Neural cell (in vitro differentiated cells): ENCODE data around the gene RIMS4. TPM values are rescaled to one million over a fixed set of nuclear protein-coding genes. Genes with fewer than 3 reads are reported as not detected.

Source experiments
- H2AFZ ChIP-seq: fragments of 200-600, 300-800 bp; sonication (generic), shearing (Covaris generic); 2 replicates; pipeline ENCODE4 v1.6.0; 2014; ENCODE audit warnings: low read depth, mild to moderate bottlenecking, antibody characterized with exemption, low read length, moderate library complexity
- H3F3A ChIP-seq: fragments of 200-600 bp; shearing (Covaris generic); 2 replicates; pipeline ENCODE4 v1.6.1; 2016; ENCODE audit warnings: mild to moderate bottlenecking, moderate library complexity, mixed read lengths, antibody characterized with exemption, low read length; ENCODE audit not compliant: insufficient read depth, poor library complexity, severe bottlenecking
- H3K27ac ChIP-seq: fragments of 200-600, 300-800 bp; sonication (generic), shearing (Covaris generic); 2 replicates; pipeline ENCODE4 v1.5.1; 2014; ENCODE audit warnings: mild to moderate bottlenecking, low read length, moderate library complexity
- H3K27me3 ChIP-seq: fragments of 300-800, 200-600 bp; sonication (generic), shearing (Covaris generic); 2 replicates; pipeline ENCODE4 v1.6.0; 2014; ENCODE audit warnings: mild to moderate bottlenecking, low read depth, low read length, moderate library complexity; ENCODE audit not compliant: insufficient read depth
- H3K36me3 ChIP-seq: fragments of 300-800, 200-600 bp; sonication (generic), shearing (Covaris generic); 2 replicates; pipeline ENCODE4 v1.5.1; 2014; ENCODE audit warnings: mild to moderate bottlenecking, antibody characterized with exemption, low read length, moderate library complexity; ENCODE audit not compliant: insufficient read depth
- H3K4me2 ChIP-seq: fragments of 300-800, 200-600 bp; sonication (generic), shearing (Covaris generic); 2 replicates; pipeline ENCODE4 v1.6.0; 2014; ENCODE audit warnings: mild to moderate bottlenecking, low read length
- H3K4me3 ChIP-seq: fragments of 300-800, 200-600 bp; sonication (generic), shearing (Covaris generic); 2 replicates; pipeline ENCODE4 v1.5.1; 2014; ENCODE audit warnings: mild to moderate bottlenecking, low read length, moderate library complexity
- H3K79me2 ChIP-seq: fragments of 200-600 bp; shearing (Covaris generic); replicated peaks from 2 replicates; pipeline ENCODE4 v1.6.0; 2014; ENCODE audit warnings: mild to moderate bottlenecking, low read length, moderate library complexity; ENCODE audit not compliant: insufficient read depth
- H3K9ac ChIP-seq: fragments of 300-800, 200-600 bp; sonication (generic), shearing (Covaris generic); 2 replicates; pipeline ENCODE4 v1.6.1; 2016; ENCODE audit warnings: mild to moderate bottlenecking, low read length, mixed read lengths
- H3K9me2 ChIP-seq: fragments of 200-600 bp; shearing (Covaris generic); 2 replicates; pipeline ENCODE4 v1.6.1; 2016; ENCODE audit warnings: mild to moderate bottlenecking, low read length, mixed read lengths; ENCODE audit not compliant: insufficient read depth
- H3K9me3 ChIP-seq: fragments of 200-600, 300-800 bp; sonication (generic), shearing (Covaris generic); 2 replicates; pipeline ENCODE4 v1.6.1; 2016; ENCODE audit warnings: mild to moderate bottlenecking, mixed run types, low read length, moderate library complexity, mixed read lengths
- H4K20me1 ChIP-seq: fragments of 200-600 bp; shearing (Covaris generic); 2 replicates; pipeline ENCODE4 v1.6.1; 2016; ENCODE audit warnings: mild to moderate bottlenecking, mixed run types; ENCODE audit not compliant: insufficient read depth
- CTCF ChIP-seq: fragments of 450-650 bp; IDR thresholded peaks from 2 replicates; pipeline ENCODE4 v1.5.1; 2014; ENCODE audit warnings: antibody characterized with exemption, mild to moderate bottlenecking, moderate library complexity; ENCODE audit not compliant: poor library complexity, severe bottlenecking
- EP300 ChIP-seq: fragments of 450-650 bp; conservative IDR thresholded peaks from 2 replicates; pipeline ENCODE4 v1.6.1; 2014; ENCODE audit warnings: antibody characterized with exemption, mild to moderate bottlenecking, moderate library complexity; ENCODE audit not compliant: poor library complexity, severe bottlenecking
- EZH2 ChIP-seq: fragments of 200-600, 300-800 bp; shearing (Covaris generic), sonication (generic); IDR thresholded peaks from 2 replicates; pipeline ENCODE4 v1.6.1; 2014; ENCODE audit warnings: antibody characterized with exemption, low read length, borderline replicate concordance, mild to moderate bottlenecking; ENCODE audit not compliant: insufficient read depth, poor library complexity, severe bottlenecking
- MXI1 ChIP-seq: fragments of 450-650 bp; conservative IDR thresholded peaks from 2 replicates; pipeline ENCODE4 v1.6.1; 2014; ENCODE audit warnings: antibody characterized with exemption, mild to moderate bottlenecking; ENCODE audit not compliant: poor library complexity, severe bottlenecking
- POLR2AphosphoS5 ChIP-seq: IDR thresholded peaks from 2 replicates; pipeline ENCODE4 v1.6.1; 2012
- RAD21 ChIP-seq: fragments of 450-650 bp; conservative IDR thresholded peaks from 2 replicates; pipeline ENCODE4 v1.6.1; 2014; ENCODE audit warnings: antibody characterized with exemption, mild to moderate bottlenecking, moderate library complexity
- REST ChIP-seq: IDR thresholded peaks from 2 replicates; pipeline ENCODE4 v1.6.1; 2012; ENCODE audit warnings: borderline replicate concordance
- SMC3 ChIP-seq: fragments of 450-650 bp; conservative IDR thresholded peaks from 2 replicates; pipeline ENCODE4 v1.6.1; 2014; ENCODE audit warnings: antibody characterized with exemption, mild to moderate bottlenecking, moderate library complexity; ENCODE audit not compliant: poor library complexity
- TAF1 ChIP-seq: IDR thresholded peaks from 2 replicates; pipeline ENCODE4 v1.6.1; 2012; ENCODE audit warnings: low read depth
- polyA plus RNA-seq: library from polyadenylated mRNA; depleted of rRNA; stranded (reverse); fragments of >200 nt; gene quantifications from 2 replicates; pipeline ENCODE4 v1.2.3, GENCODE V29; 2014

Gene RIMS4
- polyA plus RNA-seq, 1 donor from 2014 or later: 40.6 TPM

DNA sequence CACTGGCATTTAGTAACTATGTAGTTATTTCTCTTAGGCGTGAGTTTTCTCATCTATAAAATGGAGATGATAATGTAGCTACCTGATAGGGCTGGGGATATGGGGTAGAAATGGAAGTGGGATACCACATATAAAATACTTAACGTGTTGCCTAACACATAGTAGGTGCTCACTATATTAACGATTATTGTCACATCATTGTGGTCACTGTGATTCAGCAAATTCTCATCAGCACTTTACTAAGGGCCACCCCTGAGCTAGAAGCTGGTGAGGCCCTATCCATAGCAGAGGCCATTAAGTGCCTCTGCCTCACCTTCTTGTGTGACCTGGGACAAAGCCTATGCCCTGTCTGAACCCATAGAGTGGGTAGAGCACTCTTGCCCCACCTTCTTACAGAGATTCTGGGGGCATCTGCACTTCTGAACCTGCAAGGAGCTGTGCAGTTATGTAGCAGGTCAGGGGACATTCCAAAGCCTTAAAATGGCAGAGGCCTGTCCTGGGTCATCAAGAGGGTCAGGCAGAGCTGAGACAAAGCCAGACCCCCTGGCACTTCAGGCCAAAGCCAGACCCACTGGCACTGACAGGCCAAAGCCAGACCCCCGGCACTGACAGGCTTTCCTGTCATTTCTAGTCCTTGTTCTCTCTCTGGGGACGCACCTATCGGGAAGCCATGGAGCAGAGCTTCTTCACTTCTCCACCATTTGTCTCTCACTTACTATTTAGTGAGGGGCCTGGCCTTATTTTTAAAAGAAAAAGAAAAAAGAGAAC lies 7.0 kb upstream of the RIMS4 start:
- Histone ChIP-seq H3F3A (no peaks in the 10 kb centered on the region), H3K79me2 (no peaks in the 10 kb centered on the region), H3K4me3 (no peak overlapping the region), H4K20me1 (no peaks in the 10 kb centered on the region), H2AFZ (no peak overlapping the region), H3K9ac (no peak overlapping the region), H3K4me2 (no peak overlapping the region), H3K27me3 (no peaks in the 10 kb centered on the region), H3K27ac (no peak overlapping the region), H3K9me2 (no peaks in the 10 kb centered on the region), H3K36me3 (no peaks in the 10 kb centered on the region), H3K9me3 (no peaks in the 10 kb centered on the region)
- TF ChIP-seq TAF1 (no peak), EP300 (no peak), RAD21 (no peak), REST (no peak), MXI1 (no peak), CTCF (no peak), SMC3 (no peak), EZH2 (no peak), POLR2AphosphoS5 (no peak)

DNA sequence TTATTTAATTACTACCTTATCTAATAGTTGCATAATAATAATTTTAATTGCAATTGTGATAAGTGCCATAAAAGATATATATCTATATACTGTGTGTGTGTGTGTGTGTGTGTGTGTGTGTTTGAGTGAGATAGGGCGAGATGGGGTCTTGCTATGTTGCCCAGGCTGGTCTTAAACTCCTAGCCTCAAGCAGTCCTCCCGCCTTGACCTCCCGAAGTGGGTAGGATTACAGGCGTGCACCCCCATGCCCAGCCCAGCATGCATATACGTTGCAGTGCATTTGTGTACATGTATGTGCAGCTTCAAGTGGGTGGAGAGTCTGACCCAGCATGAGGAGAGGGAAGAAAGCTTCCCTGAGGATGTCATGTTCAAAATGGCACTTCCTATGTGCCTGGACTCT lies 4.6 kb upstream of the RIMS4 start:
- Histone ChIP-seq H3K9ac (no peak overlapping the region), H3K36me3 (no peaks in the 10 kb centered on the region), H3K4me2 (no peak overlapping the region), H3K9me3 (no peaks in the 10 kb centered on the region), H3K9me2 (no peaks in the 10 kb centered on the region), H2AFZ (no peak overlapping the region), H3F3A (no peaks in the 10 kb centered on the region), H3K4me3 (no peak overlapping the region), H4K20me1 (no peaks in the 10 kb centered on the region), H3K79me2 (no peaks in the 10 kb centered on the region), H3K27me3 (peaks cover under 1% of the 10 kb centered on the region), H3K27ac (no peak overlapping the region)
- TF ChIP-seq CTCF: no peak
- no peak for TF ChIP-seq POLR2AphosphoS5
- no peak for TF ChIP-seq EZH2
- TF ChIP-seq RAD21: no peak
- no peak for TF ChIP-seq EP300
- no peak for TF ChIP-seq REST
- TF ChIP-seq SMC3: no peak
- TF ChIP-seq MXI1: no peak
